Measurements from ENCODE around the gene KATNAL1. TPM values are rescaled to one million over a fixed set of nuclear protein-coding genes. Genes with fewer than 3 reads are reported as not detected.

KATNAL1 gene
- total and polyA plus RNA-seq, 10 of the 15 experiments (the other 5 are each of a cell fraction or from before 2014, with no cell fraction given), result 6.5 to 18.7 (median 11.7) TPM

DNA sequence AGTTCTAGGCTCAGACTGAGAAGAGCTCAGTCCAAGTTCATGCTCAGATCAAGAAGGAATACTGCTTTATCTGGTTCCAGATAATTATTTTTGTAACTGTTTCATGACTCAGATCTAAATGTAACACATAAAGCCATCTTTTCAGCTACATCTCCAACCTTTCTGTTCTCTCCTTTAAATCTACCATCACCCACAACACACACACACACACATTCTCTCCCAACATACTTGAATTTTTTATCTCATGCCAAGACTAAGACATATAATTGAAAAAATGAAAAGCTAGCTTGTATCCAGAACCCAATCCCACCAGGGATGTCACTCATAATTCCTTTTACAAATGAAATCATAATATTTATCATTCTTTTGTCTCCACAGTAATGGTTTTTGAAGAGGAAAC lies 7.6 kb downstream of the KATNAL1 start (continued):
- TF ChIP-seq, protein P1, sequence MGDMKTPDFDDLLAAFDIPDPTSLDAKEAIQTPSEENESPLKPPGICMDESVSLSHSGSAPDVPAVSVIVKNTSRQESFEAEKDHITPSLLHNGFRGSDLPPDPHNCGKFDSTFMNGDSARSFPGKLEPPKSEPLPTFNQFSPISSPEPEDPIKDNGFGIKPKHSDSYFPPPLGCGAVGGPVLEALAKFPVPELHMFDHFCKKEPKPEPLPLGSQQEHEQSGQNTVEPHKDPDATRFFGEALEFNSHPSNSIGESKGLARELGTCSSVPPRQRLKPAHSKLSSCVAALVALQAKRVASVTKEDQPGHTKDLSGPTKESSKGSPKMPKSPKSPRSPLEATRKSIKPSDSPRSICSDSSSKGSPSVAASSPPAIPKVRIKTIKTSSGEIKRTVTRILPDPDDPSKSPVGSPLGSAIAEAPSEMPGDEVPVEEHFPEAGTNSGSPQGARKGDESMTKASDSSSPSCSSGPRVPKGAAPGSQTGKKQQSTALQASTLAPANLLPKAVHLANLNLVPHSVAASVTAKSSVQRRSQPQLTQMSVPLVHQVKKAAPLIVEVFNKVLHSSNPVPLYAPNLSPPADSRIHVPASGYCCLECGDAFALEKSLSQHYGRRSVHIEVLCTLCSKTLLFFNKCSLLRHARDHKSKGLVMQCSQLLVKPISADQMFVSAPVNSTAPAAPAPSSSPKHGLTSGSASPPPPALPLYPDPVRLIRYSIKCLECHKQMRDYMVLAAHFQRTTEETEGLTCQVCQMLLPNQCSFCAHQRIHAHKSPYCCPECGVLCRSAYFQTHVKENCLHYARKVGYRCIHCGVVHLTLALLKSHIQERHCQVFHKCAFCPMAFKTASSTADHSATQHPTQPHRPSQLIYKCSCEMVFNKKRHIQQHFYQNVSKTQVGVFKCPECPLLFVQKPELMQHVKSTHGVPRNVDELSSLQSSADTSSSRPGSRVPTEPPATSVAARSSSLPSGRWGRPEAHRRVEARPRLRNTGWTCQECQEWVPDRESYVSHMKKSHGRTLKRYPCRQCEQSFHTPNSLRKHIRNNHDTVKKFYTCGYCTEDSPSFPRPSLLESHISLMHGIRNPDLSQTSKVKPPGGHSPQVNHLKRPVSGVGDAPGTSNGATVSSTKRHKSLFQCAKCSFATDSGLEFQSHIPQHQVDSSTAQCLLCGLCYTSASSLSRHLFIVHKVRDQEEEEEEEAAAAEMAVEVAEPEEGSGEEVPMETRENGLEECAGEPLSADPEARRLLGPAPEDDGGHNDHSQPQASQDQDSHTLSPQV (IDR thresholded peaks at IDR 0.05), result no peak
- TF ChIP-seq IRF4 (IDR thresholded peaks at IDR 0.05; ENCODE audit: low read depth, low read length) (no peak), CTCF (IDR thresholded peaks at IDR 0.05 in 2 of 3, conservative IDR thresholded peaks at IDR 0.05 in 1 of 3; ENCODE audit: control insufficient read depth in 2 of 3, extremely low read depth in 1 of 3, insufficient read depth in 1 of 3, low read depth in 3 of 3, low read length in 3 of 3) (no peak), ZNF274 (IDR thresholded peaks at IDR 0.05; ENCODE audit: insufficient read depth, insufficient read length) (no peak), RELA (IDR thresholded peaks at IDR 0.05; ENCODE audit: borderline replicate concordance, partially characterized antibody) (no peak)

DNA sequence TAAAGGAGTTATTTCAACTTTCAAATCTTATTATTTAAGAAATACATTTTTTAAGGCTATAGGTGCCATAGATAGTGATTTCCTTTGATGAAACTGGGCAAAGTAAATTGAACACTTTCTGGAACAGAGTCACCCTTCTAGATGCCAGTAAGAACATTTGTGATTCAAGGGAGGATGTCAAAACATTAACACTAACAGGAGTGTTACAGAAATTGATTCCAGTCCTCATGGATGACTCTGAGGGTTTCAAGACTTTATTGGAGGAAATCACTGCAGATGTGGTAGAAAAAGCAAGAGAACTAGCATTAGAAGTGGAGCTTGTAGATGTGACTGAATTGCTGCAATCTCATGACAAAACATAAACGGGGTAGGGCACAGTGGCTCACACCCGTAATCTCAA lies 12.2 kb downstream of the KATNAL1 start:
- Histone ChIP-seq H3K27ac (ENCODE audit: control insufficient read depth, insufficient read depth) (no peak overlapping the region), H3K4me3 (no peak overlapping the region), H3K9me3 (replicated peaks; ENCODE audit: control insufficient read depth, insufficient read depth, low read length) (no peaks in the 10 kb centered on the region; the same call in 2 of the 3 replicates), H3K4me2 (ENCODE audit: control insufficient read depth, insufficient read depth) (no peak overlapping the region), H4K20me1 (ENCODE audit: control insufficient read depth, insufficient read depth) (no peaks in the 10 kb centered on the region), H3K9ac (ENCODE audit: control insufficient read depth, insufficient read depth, low read length) (no peak overlapping the region), H3K36me3 (ENCODE audit: control insufficient read depth in 2 of 2, insufficient read depth in 2 of 2, low read length in 1 of 2) (peaks cover 0 to 3% of the 10 kb centered on the region in 2 experiments; a peak in 2 of 4 replicates), H3K27me3 (replicated peaks in 1 of 2; ENCODE audit: control insufficient read depth in 2 of 2, insufficient read depth in 2 of 2, low read length in 1 of 2) (no peaks in the 10 kb centered on the region), H3K4me1 (ENCODE audit: control insufficient read depth, insufficient read depth, low read length) (no peaks in the 10 kb centered on the region), H2AFZ (ENCODE audit: control insufficient read depth, low read depth, low read length) (no peak overlapping the region), H3K79me2 (ENCODE audit: control insufficient read depth, insufficient read depth, low read length) (peaks cover 2% of the 10 kb centered on the region; the same call in 1 of the 2 replicates)
- CTCF ChIA-PET, result no interaction called here
- RAD21 ChIA-PET (ENCODE audit: unreplicated experiment), result interaction anchor here (1.2 kb wide), 1 partner anchor 10 kb away, joined by 3 read pairs; no protein-coding TSS in a partner anchor
- intact Hi-C loops (cut with micrococcal nuclease; ENCODE audit: unreplicated experiment) (no loop called here), in situ Hi-C loops (cut with MboI) (no loop called here)
- no peak for TF ChIP-seq RFX5 (IDR thresholded peaks at IDR 0.05; ENCODE audit: low read depth, low read length)
- no peak for TF ChIP-seq NRF1 (conservative IDR thresholded peaks at IDR 0.05; ENCODE audit: low read depth, low read length)
- TF ChIP-seq MEF2A (IDR thresholded peaks at IDR 0.05; ENCODE audit: insufficient read depth, low read depth, low read length), result no peak
- no peak for TF ChIP-seq IKZF1 (conservative IDR thresholded peaks at IDR 0.05)
- TF ChIP-seq IRF4 (IDR thresholded peaks at IDR 0.05; ENCODE audit: low read depth, low read length), result no peak
- TF ChIP-seq MYC (IDR thresholded peaks at IDR 0.05; ENCODE audit: insufficient read depth, insufficient read length, insufficient replicate concordance, low read length, severe bottlenecking), result no peak
- no peak for TF ChIP-seq BHLHE40 (IDR thresholded peaks at IDR 0.05; ENCODE audit: borderline replicate concordance in 1 of 2, low read depth in 2 of 2, low read length in 1 of 2)
- POLR2A ChIA-PET, result interaction anchor here (0.6 kb wide), 1 partner anchor 861 kb away, joined by 3 read pairs; no protein-coding TSS in a partner anchor
- 100% methylated on average over 2 of the region's 2 CpGs for WGBS (ENCODE audit: insufficient coverage, insufficient replicate concordance, low lambda C conversion rate, missing lambda C conversion rate)
- DNase-seq (ENCODE audit: low read depth, low spot score) (no peak), FAIRE-seq (no peak), ATAC-seq (no peak)
- BruUV-seq (replicated peaks), result no TSS peak
- SMC1A ChIA-PET (ENCODE audit: uncharacterized antibody, unreplicated experiment), result no interaction called here
